K562 (cell line): ENCODE measurements around the gene MEGF10. TPM values are rescaled to one million over a fixed set of nuclear protein-coding genes. Genes with fewer than 3 reads are reported as not detected.

Source experiments
- ATAC-seq: fragments of 200-7000 bp; cut with Tn5 transposase; 3 replicates; pipeline ENCODE4 v1.9.1; 2020; ENCODE audit warnings: moderate library complexity
- BruUV-seq: library from RNA; stranded (reverse); fragments of 400-500 nt; replicated peaks from 2 replicates; lab custom pipeline; 2021; lab: Mats Ljungman, UMichigan
- CTCF ChIA-PET: fragments of 300-600 bp; formaldehyde crosslinking; extraction: SDS; loops from one replicate; lab custom pipeline; 2021; ENCODE audit warnings: low intra/inter-chr PET ratio; lab: Yijun Ruan, JAX
- POLR2A ChIA-PET: fragments of 300-600, 350-650 bp; sonication (Branson Sonifier 250); formaldehyde crosslinking; extraction: SDS; loops from one replicate; lab custom pipeline; 2021; ENCODE audit warnings: antibody characterized with exemption, inconsistent platforms; lab: Yijun Ruan, JAX
- DNase-seq, 4 experiments: peaks; one replicate each; pipeline versions ENCODE4 v3.0.0 to v3.0.0-alpha.2; 2011 to 2018; ENCODE audit warnings: low spot score in 3 of 4, mixed read lengths in 3 of 4; ENCODE audit errors: extremely low read depth in 1 of 4
- FAIRE-seq: peaks from 2 replicates; lab custom pipeline; 2011; peaks lifted over from hg19 to GRCh38; lab: Jason Lieb, UNC
- H2AFZ ChIP-seq: 2 replicates; pipeline ENCODE4 v1.6.0; 2011; ENCODE audit warnings: low read depth, low read length, control low read depth, inconsistent platforms
- H3K27ac ChIP-seq: fragments of 200-600 bp; 3 replicates; pipeline ENCODE4 v1.8.0; 2011; ENCODE audit warnings: low read depth, mild to moderate bottlenecking, control low read depth, inconsistent platforms, low read length, moderate library complexity, mixed read lengths; ENCODE audit errors: extremely low read depth
- H3K27me3 ChIP-seq, 2 experiments: fragments of 300-600 bp in 1 of 2; 2 replicates in 1 of 2; 3 replicates in 1 of 2; pipeline versions ENCODE4 v1.6.0 to v1.8.0; 2011; ENCODE audit warnings: inconsistent platforms in 2 of 2, low read length in 2 of 2, mild to moderate bottlenecking in 1 of 2, mixed read lengths in 1 of 2, moderate library complexity in 1 of 2; ENCODE audit not compliant: control insufficient read depth in 2 of 2, insufficient read depth in 2 of 2
- H3K36me3 ChIP-seq: fragments of 300-600 bp; 3 replicates; pipeline ENCODE4 v1.8.0; 2011; ENCODE audit warnings: mild to moderate bottlenecking, low read length, inconsistent platforms; ENCODE audit not compliant: control insufficient read depth, insufficient read depth
- H3K4me1 ChIP-seq, 2 experiments: fragments of 200-600 bp in 1 of 2; replicated peaks in 1 of 2; 2 replicates in 1 of 2; 3 replicates in 1 of 2; pipeline versions ENCODE4 v1.5.1 to v1.8.0; 2011; ENCODE audit warnings: inconsistent platforms in 2 of 2, low read length in 2 of 2, mild to moderate bottlenecking in 1 of 2, mixed read lengths in 1 of 2, moderate library complexity in 1 of 2; ENCODE audit not compliant: control insufficient read depth in 2 of 2, insufficient read depth in 2 of 2
- H3K4me2 ChIP-seq: 2 replicates; pipeline ENCODE4 v1.6.1; 2011; ENCODE audit warnings: low read length, control low read depth, inconsistent platforms, mixed read lengths; ENCODE audit not compliant: insufficient read depth
- H3K4me3 ChIP-seq: fragments of 200-600 bp; sonication (generic), shearing (Covaris generic); 2 replicates; pipeline ENCODE4 v1.5.1; 2016; ENCODE audit warnings: control low read depth, inconsistent platforms
- H3K79me2 ChIP-seq: fragments of 200-600 bp; 3 replicates; pipeline ENCODE4 v1.8.0; 2011; ENCODE audit warnings: low read length, inconsistent platforms; ENCODE audit not compliant: control insufficient read depth, insufficient read depth
- H3K9ac ChIP-seq, 2 experiments: 2 replicates each; pipeline versions ENCODE4 v1.6.0 to v1.6.1; 2011; ENCODE audit warnings: low read depth in 2 of 2, low read length in 2 of 2, control low read depth in 1 of 2, inconsistent platforms in 1 of 2, mild to moderate bottlenecking in 1 of 2, mixed read lengths in 1 of 2; ENCODE audit not compliant: insufficient read depth in 1 of 2
- H3K9me1 ChIP-seq: one replicate; pipeline ENCODE4 v1.6.0; 2011; ENCODE audit warnings: inconsistent platforms, mild to moderate bottlenecking, low read length, moderate library complexity; ENCODE audit not compliant: control insufficient read depth, insufficient read depth
- H3K9me3 ChIP-seq: replicated peaks from 2 replicates; pipeline ENCODE4 v1.5.1; 2011; ENCODE audit warnings: low read depth, low read length, inconsistent platforms; ENCODE audit not compliant: control insufficient read depth, insufficient read depth
- H4K20me1 ChIP-seq: replicated peaks from 2 replicates; pipeline ENCODE4 v1.6.1; 2011; ENCODE audit warnings: low read length, inconsistent platforms, mixed read lengths; ENCODE audit not compliant: control insufficient read depth, insufficient read depth
- CEBPG ChIP-seq, 3 experiments: fragments of 200-800 bp in 1 of 3; sonication (Bioruptor generic) in 1 of 3; sonication (generic) in 1 of 3; formaldehyde crosslinking in 1 of 3; IDR thresholded peaks in 2 of 3; conservative IDR thresholded peaks in 1 of 3; 2 replicates each; pipeline versions ENCODE4 v1.6.1 to v1.8.0; 2016 to 2022; ENCODE audit warnings: missing compliant biosample characterization in 2 of 3, missing genetic modification characterization in 2 of 3, mild to moderate bottlenecking in 1 of 3, missing genetic modification reagents in 1 of 3
- ELK3 ChIP-seq: fragments of 450-650 bp; formaldehyde crosslinking; IDR thresholded peaks from 2 replicates; pipeline ENCODE4 v1.4.0; 2020; ENCODE audit warnings: mild to moderate bottlenecking
- FOXK1 ChIP-seq: sonication (generic); formaldehyde crosslinking; IDR thresholded peaks from 2 replicates; pipeline ENCODE4 v1.8.0; 2022; ENCODE audit warnings: missing genetic modification reagents, mild to moderate bottlenecking, borderline replicate concordance
- GTF2F1 ChIP-seq: IDR thresholded peaks from 2 replicates; pipeline ENCODE4 v1.6.1; 2011; ENCODE audit warnings: low read depth, low read length, improper control_type of control experiment
- HIVEP1 ChIP-seq: fragments of 250-450 bp; sonication (Bioruptor Pico); IDR thresholded peaks from 2 replicates; pipeline ENCODE4 v1.4.0; 2020; ENCODE audit warnings: mild to moderate bottlenecking
- HLTF ChIP-seq: fragments of 450-650 bp; IDR thresholded peaks from 2 replicates; pipeline ENCODE4 v1.6.1; 2016
- HMGXB4 ChIP-seq: sonication (generic); formaldehyde crosslinking; IDR thresholded peaks from 2 replicates; pipeline ENCODE4 v1.8.1; 2023; ENCODE audit warnings: mild to moderate bottlenecking, missing genetic modification reagents
- NR4A1 ChIP-seq, 2 experiments: fragments of 250-450 bp in 1 of 2; fragments of 450-650 bp in 1 of 2; sonication (Bioruptor Pico) in 1 of 2; IDR thresholded peaks; 2 replicates each; pipeline versions ENCODE4 v1.4.0 to v1.6.1; 2016 to 2020; ENCODE audit warnings: mild to moderate bottlenecking in 2 of 2, missing compliant biosample characterization in 1 of 2, missing genetic modification characterization in 1 of 2, moderate library complexity in 1 of 2
- PCBP2 ChIP-seq: fragments of 200-400 bp; formaldehyde crosslinking; IDR thresholded peaks from 2 replicates; pipeline ENCODE4 v1.6.1; 2018; ENCODE audit warnings: low read length, low read depth, mild to moderate bottlenecking, moderate library complexity; ENCODE audit not compliant: poor library complexity, severe bottlenecking
- PPARD ChIP-seq: fragments of 250-450 bp; sonication (Bioruptor Pico); IDR thresholded peaks from 2 replicates; pipeline ENCODE4 v1.8.0; 2022; ENCODE audit warnings: inconsistent platforms, mild to moderate bottlenecking, moderate library complexity
- RCOR1 ChIP-seq, 2 experiments: IDR thresholded peaks; 2 replicates each; pipeline ENCODE4 v1.6.1; 2012; ENCODE audit warnings: low read depth in 2 of 2, low read length in 2 of 2, borderline replicate concordance in 1 of 2, improper control_type of control experiment in 1 of 2
- SMAD1 ChIP-seq: fragments of 150-350 bp; IDR thresholded peaks from 2 replicates; pipeline ENCODE4 v1.6.1; 2014; ENCODE audit warnings: low read length, low read depth; ENCODE audit not compliant: partially characterized antibody
- TOE1 ChIP-seq, 2 experiments: fragments of 450-650 bp in 1 of 2; sonication (generic) in 1 of 2; formaldehyde crosslinking in 1 of 2; IDR thresholded peaks; 2 replicates each; pipeline versions ENCODE4 v1.7.1 to v1.8.0; 2016 to 2022; ENCODE audit warnings: borderline replicate concordance in 2 of 2, mild to moderate bottlenecking in 2 of 2, antibody characterized with exemption in 1 of 2, inconsistent platforms in 1 of 2, low read depth in 1 of 2, missing genetic modification reagents in 1 of 2, moderate library complexity in 1 of 2
- ZNF146 ChIP-seq: IDR thresholded peaks from one replicate; pipeline ENCODE4 v1.6.1; 2018; ENCODE audit warnings: missing compliant biosample characterization; ENCODE audit not compliant: unreplicated experiment
- ZNF174 ChIP-seq: fragments of 250-450 bp; sonication (Bioruptor Pico); IDR thresholded peaks from 2 replicates; pipeline ENCODE4 v1.4.0; 2020; ENCODE audit warnings: mild to moderate bottlenecking
- ZNF699 ChIP-seq: fragments of 250-450 bp; sonication (Bioruptor Pico); IDR thresholded peaks from 2 replicates; pipeline ENCODE4 v1.8.0; 2021; ENCODE audit warnings: mild to moderate bottlenecking, moderate library complexity; ENCODE audit not compliant: insufficient replicate concordance
- WGBS: fragments of 100-300 bp; shearing (Covaris generic); methylation state at CpG from one replicate; pipeline ENCODE4 v1.1.6; 2016; ENCODE audit warnings: low coverage, mixed read lengths; ENCODE audit not compliant: insufficient coverage; ENCODE audit errors: missing lambda C conversion rate; 5-methylcytosine and 5-hydroxymethylcytosine counted together
- in situ Hi-C: fragments of 300-500 bp; cut with MboI; formaldehyde crosslinking; loops from 4 replicates; pipeline ENCODE4 v1.15.0; 2018; ENCODE audit warnings: inconsistent platforms, mixed read lengths
- intact Hi-C: fragments of 100-400 bp; cut with micrococcal nuclease; formaldehyde crosslinking; loops from 2 replicates; pipeline ENCODE4 v1.14.2; 2022
- polyA plus RNA-seq, 8 experiments: library from polyadenylated mRNA; depleted of rRNA in 4 of 8; stranded (reverse) in 5 of 8; unstranded in 3 of 8; fragments of >200 nt; fragmentation: Nextera tagmentation in 2 of 8; fragmentation: Illumina TruSeq in 1 of 8; extraction: Ambion mirVana in 2 of 8; extraction: Trizol in 1 of 8; gene quantifications; 2 replicates each; pipeline versions ENCODE4 v1.2.1 to v1.2.3, GENCODE V29; 2011 to 2014; ENCODE audit warnings: inconsistent platforms in 1 of 8, missing spikeins in 1 of 8
- total RNA-seq, 7 experiments: library from RNA; depleted of rRNA in 6 of 7; stranded (reverse); fragments of >200 nt in 6 of 7; fragmentation: Illumina TruSeq in 2 of 7; extraction: Trizol in 2 of 7; gene quantifications; 2 replicates each; pipeline versions ENCODE4 v1.2.1 to v1.2.3, GENCODE V29; 2011 to 2021; ENCODE audit warnings: low replicate concordance in 1 of 7

The MEGF10 gene
- total and polyA plus RNA-seq, 9 of the 15 experiments (the other 6 are each of a cell fraction or from before 2014, with no cell fraction given), result 0.07 TPM; not detected in 8

DNA sequence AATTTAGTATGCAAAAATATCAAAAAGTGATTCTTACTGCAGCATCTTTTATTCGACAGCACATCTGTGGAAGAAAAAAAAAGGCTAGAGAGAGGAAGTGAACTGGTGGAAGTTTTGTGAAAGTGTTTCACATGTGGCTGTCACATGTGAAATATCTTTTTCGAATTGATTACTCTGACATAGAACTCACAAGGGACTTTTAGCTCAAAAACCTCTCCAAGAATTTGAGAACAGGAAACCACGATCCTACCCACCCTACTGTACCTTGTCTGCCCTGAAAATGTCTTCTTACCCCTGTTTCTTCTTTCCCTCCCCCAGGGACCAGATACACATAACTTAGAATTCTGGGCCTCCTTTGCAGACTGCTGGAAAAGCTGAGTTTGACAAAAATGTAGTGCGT is 120.4 kb downstream of the MEGF10 start:
- no peaks in the 10 kb centered on the region for H3K79me2 ChIP-seq
- no peak overlapping the region for H3K4me2 ChIP-seq
- TF ChIP-seq CEBPG (CRISPR knock-in tag; IDR thresholded peaks at IDR 0.05) (no peak), CEBPG (tag; conservative IDR thresholded peaks at IDR 0.05 in 1 of 2, IDR thresholded peaks at IDR 0.05 in 1 of 2) (no peak), ZNF174 (CRISPR knock-in tag) (no peak), PCBP2 (no peak), GTF2F1 (no peak), NR4A1 (CRISPR knock-in tag; IDR thresholded peaks at IDR 0.05) (no peak), NR4A1 (tag; IDR thresholded peaks at IDR 0.05) (no peak), HMGXB4 (CRISPR knock-in tag) (no peak), SMAD1 (no peak), HLTF (no peak), ZNF146 (no peak), PPARD (no peak), HIVEP1 (CRISPR knock-in tag) (no peak), TOE1 (IDR thresholded peaks at IDR 0.05; ENCODE audit: borderline replicate concordance) (no peak), TOE1 (CRISPR knock-in tag; IDR thresholded peaks at IDR 0.05; ENCODE audit: borderline replicate concordance, low read depth) (no peak), RCOR1 (IDR thresholded peaks at IDR 0.05; ENCODE audit: borderline replicate concordance in 1 of 2, low read depth in 2 of 2, low read length in 2 of 2) (no peak), ELK3 (CRISPR knock-in tag) (no peak), FOXK1 (no peak), ZNF699 (CRISPR knock-in tag) (no peak)
- H3K36me3 ChIP-seq, result no peaks in the 10 kb centered on the region
- ChIA-PET CTCF (no interaction called here), POLR2A (interaction anchor here (1.3 kb wide), 1 partner anchor 10 kb away, joined by 3 read pairs; no protein-coding TSS in a partner anchor)
- H3K27me3 ChIP-seq, result peaks cover 0 to 6% of the 10 kb centered on the region in 2 experiments; a peak in 1 of 5 replicates
- H3K9me3 ChIP-seq, result no peaks in the 10 kb centered on the region
- H3K9me1 ChIP-seq, result no peaks in the 10 kb centered on the region
- no peaks in the 10 kb centered on the region for H4K20me1 ChIP-seq
- no peaks in the 10 kb centered on the region for H3K4me1 ChIP-seq
- in situ Hi-C loops, result no loop called here
- H3K9ac ChIP-seq, result no peak overlapping the region
- no TSS peak for BruUV-seq
- H3K27ac ChIP-seq, result no peak overlapping the region
- DNase-seq (no peak), FAIRE-seq (no peak), ATAC-seq (no peak)
- H2AFZ ChIP-seq, result no peak overlapping the region
- H3K4me3 ChIP-seq, result no peak overlapping the region
- whole genome bisulfite sequencing, result 0% methylated on average over 4 of the region's 4 CpGs
- intact Hi-C loops, result no loop called here
